Neural progenitor cell (in vitro differentiated cells): ENCODE results near the gene PACRG. TPM values are rescaled to one million over a fixed set of nuclear protein-coding genes. Genes with fewer than 3 reads are reported as not detected.

Source experiments
- DNase-seq: peaks from one replicate; pipeline ENCODE4 v3.0.0-alpha.2; 2016; ENCODE audit warnings: low spot score
- H2AFZ ChIP-seq: fragments of 200-600 bp; sonication (generic); replicated peaks from 2 replicates; pipeline ENCODE4 v1.6.1; 2016; ENCODE audit warnings: antibody characterized with exemption
- H3F3A ChIP-seq: fragments of 200-600 bp; sonication (generic); 2 replicates; pipeline ENCODE4 v1.6.1; 2016; ENCODE audit warnings: antibody characterized with exemption, low read depth
- H3K27ac ChIP-seq: fragments of 200-600 bp; sonication (generic); 2 replicates; pipeline ENCODE4 v1.5.1; 2016; ENCODE audit warnings: mild to moderate bottlenecking
- H3K27me3 ChIP-seq: fragments of 200-600 bp; sonication (generic); 2 replicates; pipeline ENCODE4 v1.6.1; 2016; ENCODE audit warnings: mild to moderate bottlenecking, moderate library complexity
- H3K36me3 ChIP-seq: fragments of 200-600 bp; sonication (generic); 2 replicates; pipeline ENCODE4 v1.5.1; 2016
- H3K4me1 ChIP-seq: fragments of 200-600 bp; sonication (generic); 2 replicates; pipeline ENCODE4 v1.6.1; 2016; ENCODE audit warnings: mixed run types
- H3K4me2 ChIP-seq: fragments of 200-600 bp; sonication (generic); 2 replicates; pipeline ENCODE4 v1.6.1; 2016
- H3K4me3 ChIP-seq: fragments of 200-600 bp; sonication (generic); 2 replicates; pipeline ENCODE4 v1.5.1; 2016
- H3K79me2 ChIP-seq: fragments of 200-600 bp; sonication (generic); 2 replicates; pipeline ENCODE4 v1.6.1; 2016; ENCODE audit warnings: low read depth
- H3K9ac ChIP-seq: fragments of 200-600 bp; sonication (generic); 2 replicates; pipeline ENCODE4 v1.6.1; 2016
- H3K9me3 ChIP-seq: fragments of 200-600 bp; sonication (generic); 2 replicates; pipeline ENCODE4 v1.5.1; 2016; ENCODE audit warnings: low read depth
- H4K20me1 ChIP-seq: fragments of 200-600 bp; sonication (generic); 2 replicates; pipeline ENCODE4 v1.6.1; 2016; ENCODE audit warnings: low read depth
- H3K27ac Mint-ChIP-seq: 3 replicates; pipeline ENCODE4 v1.8.0; 2021; ENCODE audit warnings: mixed read lengths
- H3K27me3 Mint-ChIP-seq: 2 replicates; pipeline ENCODE4 v1.8.0; 2022; ENCODE audit warnings: low read depth, mild to moderate bottlenecking, inconsistent platforms, moderate library complexity, mixed read lengths; ENCODE audit not compliant: insufficient read depth
- H3K36me3 Mint-ChIP-seq: 3 replicates; pipeline ENCODE4 v1.8.0; 2021; ENCODE audit warnings: mixed read lengths
- H3K4me1 Mint-ChIP-seq: 3 replicates; pipeline ENCODE4 v1.8.0; 2021; ENCODE audit warnings: mixed read lengths
- H3K4me3 Mint-ChIP-seq: 3 replicates; pipeline ENCODE4 v1.8.0; 2021; ENCODE audit warnings: mild to moderate bottlenecking, moderate library complexity, mixed read lengths
- H3K9me3 Mint-ChIP-seq: 3 replicates; pipeline ENCODE4 v1.8.0; 2020; ENCODE audit warnings: mixed read lengths
- CTCF ChIP-seq: fragments of 200-600 bp; sonication (generic); IDR thresholded peaks from 2 replicates; pipeline ENCODE4 v1.5.1; 2017; ENCODE audit warnings: antibody characterized with exemption, mild to moderate bottlenecking
- EZH2 ChIP-seq: fragments of 200-600 bp; sonication (generic); IDR thresholded peaks from 2 replicates; pipeline ENCODE4 v1.6.1; 2017; ENCODE audit warnings: antibody characterized with exemption, mild to moderate bottlenecking, moderate library complexity
- EZH2phosphoT487 ChIP-seq: fragments of 200-600 bp; sonication (generic); IDR thresholded peaks from 2 replicates; pipeline ENCODE4 v1.6.1; 2017; ENCODE audit warnings: antibody characterized with exemption
- total RNA-seq: library from RNA; depleted of rRNA; stranded (reverse); fragments of >200 nt; gene quantifications from 2 replicates; pipeline ENCODE4 v1.2.3, GENCODE V29; 2015; ENCODE audit warnings: low replicate concordance

Gene PACRG
- total RNA-seq, 1 donor from 2014 or later: 0.30 TPM

- no peaks in the 10 kb centered on the region for H3F3A ChIP-seq
- H3K9me3 ChIP-seq: no peaks in the 10 kb centered on the region
- H3K27ac ChIP-seq: no peak overlapping the region
- no peaks in the 10 kb centered on the region for H3K9me3 Mint-ChIP-seq
- no peaks in the 10 kb centered on the region for H3K79me2 ChIP-seq
- H3K4me2 ChIP-seq: no peak overlapping the region
- no peak overlapping the region for H3K9ac ChIP-seq
- H3K27me3 ChIP-seq: no peaks in the 10 kb centered on the region
- no peak overlapping the region for H3K27ac Mint-ChIP-seq
- peaks cover 35% of the 10 kb centered on the region for H3K4me1 Mint-ChIP-seq
- peaks cover 8% of the 10 kb centered on the region for H3K4me1 ChIP-seq
- TF ChIP-seq EZH2 (no peak), CTCF (no peak), EZH2phosphoT487 (no peak)
- peaks cover 7% of the 10 kb centered on the region for H3K27me3 Mint-ChIP-seq
- DNase-seq: no peak
- no peaks in the 10 kb centered on the region for H4K20me1 ChIP-seq
- H2AFZ ChIP-seq: no peak overlapping the region
- no peaks in the 10 kb centered on the region for H3K36me3 ChIP-seq
- no peaks in the 10 kb centered on the region for H3K36me3 Mint-ChIP-seq
- H3K4me3 ChIP-seq: no peak overlapping the region
- H3K4me3 Mint-ChIP-seq: no peak overlapping the region
Observed at GRCh38 chr6:163248051-163248450, 520.3 kb downstream of the PACRG start.

GRCh38 chr6:163249651-163250101 is 521.9 kb downstream of the PACRG start:
- Histone ChIP-seq H3K4me3 (no peak overlapping the region), H3K27ac (no peak overlapping the region), H3K9ac (no peak overlapping the region), H3K9me3 (no peaks in the 10 kb centered on the region), H3K27me3 (no peaks in the 10 kb centered on the region), H3K79me2 (no peaks in the 10 kb centered on the region), H4K20me1 (no peaks in the 10 kb centered on the region), H2AFZ (peak overlapping the region; percentile 46), H3K4me1 (peaks cover 17% of the 10 kb centered on the region), H3K4me2 (no peak overlapping the region), H3F3A (no peaks in the 10 kb centered on the region), H3K36me3 (no peaks in the 10 kb centered on the region)
- Mint-ChIP-seq H3K4me3 (no peak overlapping the region), H3K9me3 (no peaks in the 10 kb centered on the region), H3K4me1 (peaks cover 41% of the 10 kb centered on the region), H3K27me3 (peaks cover 7% of the 10 kb centered on the region), H3K36me3 (no peaks in the 10 kb centered on the region), H3K27ac (no peak overlapping the region)
- DNase-seq: no peak
- TF ChIP-seq EZH2phosphoT487: no peak
- TF ChIP-seq CTCF: no peak
- TF ChIP-seq EZH2: no peak

- Mint-ChIP-seq H3K9me3 (no peaks in the 10 kb centered on the region), H3K4me3 (no peak overlapping the region), H3K27me3 (peaks cover 7% of the 10 kb centered on the region), H3K4me1 (peaks cover 39% of the 10 kb centered on the region), H3K36me3 (no peaks in the 10 kb centered on the region), H3K27ac (no peak overlapping the region)
- Histone ChIP-seq H2AFZ (no peak overlapping the region), H3K9ac (no peak overlapping the region), H3F3A (no peaks in the 10 kb centered on the region), H3K4me3 (no peak overlapping the region), H3K9me3 (no peaks in the 10 kb centered on the region), H3K27ac (no peak overlapping the region), H4K20me1 (no peaks in the 10 kb centered on the region), H3K79me2 (no peaks in the 10 kb centered on the region), H3K4me1 (peaks cover 17% of the 10 kb centered on the region), H3K4me2 (no peak overlapping the region), H3K27me3 (no peaks in the 10 kb centered on the region), H3K36me3 (no peaks in the 10 kb centered on the region)
- no peak for TF ChIP-seq EZH2
- TF ChIP-seq EZH2phosphoT487: no peak
- no peak for TF ChIP-seq CTCF
- no peak for DNase-seq
Observed at GRCh38 chr6:163250116-163250515, 522.3 kb downstream of the PACRG start.
